HG03025 (cell line): ENCODE measurements around the gene FMO2.

Experiments used
- ATAC-seq: cut with Tn5 transposase; IDR thresholded peaks from one replicate; pipeline ENCODE4 v1.9.1; 2021; ENCODE audit warnings: mild to moderate bottlenecking, moderate library complexity; ENCODE audit not compliant: unreplicated experiment, low FRiP score

The FMO2 gene

GRCh38 chr1:171173069-171173468 lies 12.0 kb upstream of the FMO2 start:
- no peak for ATAC-seq

- ATAC-seq = no peak
Observed at GRCh38 chr1:171174560-171175294, 10.4 kb upstream of the FMO2 start.

- ATAC-seq = no peak
Observed at GRCh38 chr1:171177261-171177660, 7.8 kb upstream of the FMO2 start.

- ATAC-seq = no peak
Observed at GRCh38 chr1:171179318-171180227, 5.5 kb upstream of the FMO2 start.

- no peak for ATAC-seq
Observed at GRCh38 chr1:171180670-171181069, 4.4 kb upstream of the FMO2 start.

GRCh38 chr1:171188388-171189266 lies 3.5 kb downstream of the FMO2 start:
- peak; percentile 66 for ATAC-seq

GRCh38 chr1:171191992-171192391 lies 6.9 kb downstream of the FMO2 start:
- ATAC-seq = no peak

- ATAC-seq = no peak
Observed at GRCh38 chr1:171195767-171196166, 10.7 kb downstream of the FMO2 start.

GRCh38 chr1:171196351-171196750 lies 11.3 kb downstream of the FMO2 start:
- no peak for ATAC-seq

- no peak for ATAC-seq
Observed at GRCh38 chr1:171198081-171198480, 13.0 kb downstream of the FMO2 start.

- ATAC-seq = no peak
Observed at GRCh38 chr1:171204296-171204695, 19.2 kb downstream of the FMO2 start.

GRCh38 chr1:171206204-171206977 lies 21.3 kb downstream of the FMO2 start:
- ATAC-seq = no peak

- no peak for ATAC-seq
Observed at GRCh38 chr1:171206978-171207355, 21.9 kb downstream of the FMO2 start.

GRCh38 chr1:171207377-171207776 lies 22.3 kb downstream of the FMO2 start:
- ATAC-seq = no peak

- no peak for ATAC-seq
Observed at GRCh38 chr1:171210355-171210754, 25.3 kb downstream of the FMO2 start.

- ATAC-seq = no peak
Observed at GRCh38 chr1:171212607-171213351, 27.7 kb downstream of the FMO2 start.

- no peak for ATAC-seq
Observed at GRCh38 chr1:171213559-171214454, 28.7 kb downstream of the FMO2 start.
